Neuronal stem cell (in vitro differentiated cells): ENCODE data around the gene PPM1E.

Experiments used
- DNase-seq: peaks from one replicate; pipeline ENCODE4 v3.0.0-alpha.2; 2013; ENCODE audit warnings: low spot score
- H2AFZ ChIP-seq: one replicate; pipeline ENCODE4 v1.6.1; 2013; ENCODE audit warnings: mild to moderate bottlenecking, low read length, inconsistent platforms
- H2AK5ac ChIP-seq: 2 replicates; pipeline ENCODE4 v1.6.1; 2013; ENCODE audit warnings: low read depth, mild to moderate bottlenecking, inconsistent platforms, low read length, moderate library complexity, mixed read lengths
- H2BK120ac ChIP-seq: 2 replicates; pipeline ENCODE4 v1.6.1; 2013; ENCODE audit warnings: low read depth, mild to moderate bottlenecking, inconsistent platforms, low read length, moderate library complexity, mixed read lengths
- H2BK12ac ChIP-seq: one replicate; pipeline ENCODE4 v1.6.1; 2013; ENCODE audit warnings: low read length, inconsistent platforms
- H2BK15ac ChIP-seq: 2 replicates; pipeline ENCODE4 v1.6.1; 2013; ENCODE audit warnings: mild to moderate bottlenecking, low read length, inconsistent platforms, mixed read lengths
- H2BK5ac ChIP-seq: one replicate; pipeline ENCODE4 v1.6.1; 2013; ENCODE audit warnings: inconsistent platforms, mild to moderate bottlenecking, low read length, moderate library complexity
- H3K14ac ChIP-seq: one replicate; pipeline ENCODE4 v1.6.1; 2013; ENCODE audit warnings: low read length, inconsistent platforms
- H3K18ac ChIP-seq: 2 replicates; pipeline ENCODE4 v1.6.1; 2013; ENCODE audit warnings: low read length, inconsistent platforms
- H3K23ac ChIP-seq: 2 replicates; pipeline ENCODE4 v1.6.1; 2013; ENCODE audit warnings: low read depth, mild to moderate bottlenecking, mixed read lengths, low read length, inconsistent platforms; ENCODE audit not compliant: poor library complexity
- H3K27ac ChIP-seq: replicated peaks from 3 replicates; pipeline ENCODE4 v1.5.1; 2013; ENCODE audit warnings: low read length, inconsistent platforms
- H3K27me3 ChIP-seq, 3 experiments: 2 replicates each; pipeline ENCODE4 v1.6.1; 2013; ENCODE audit warnings: low read length in 3 of 3, mild to moderate bottlenecking in 2 of 3, inconsistent platforms in 1 of 3, low read depth in 1 of 3, mixed read lengths in 1 of 3, moderate library complexity in 1 of 3; ENCODE audit not compliant: control insufficient read depth in 3 of 3, insufficient read depth in 3 of 3
- H3K36me3 ChIP-seq, 2 donors: replicated peaks in 1 of 2; 2 replicates each; pipeline ENCODE4 v1.6.1; 2013; ENCODE audit warnings: low read length in 2 of 2; ENCODE audit not compliant: control insufficient read depth in 2 of 2, insufficient read depth in 2 of 2
- H3K4ac ChIP-seq: 2 replicates; pipeline ENCODE4 v1.6.1; 2013; ENCODE audit warnings: inconsistent platforms, mild to moderate bottlenecking, low read length, moderate library complexity
- H3K4me1 ChIP-seq, 2 donors: 1 replicate in 1 of 2; 2 replicates in 1 of 2; pipeline ENCODE4 v1.6.1; 2013; ENCODE audit warnings: low read length in 2 of 2, low read depth in 1 of 2; ENCODE audit not compliant: control insufficient read depth in 2 of 2, insufficient read depth in 1 of 2
- H3K4me2 ChIP-seq: one replicate; pipeline ENCODE4 v1.6.1; 2013; ENCODE audit warnings: mild to moderate bottlenecking, low read length, inconsistent platforms; ENCODE audit not compliant: insufficient read depth, poor library complexity, severe bottlenecking
- H3K4me3 ChIP-seq, 2 donors: 2 replicates each; pipeline ENCODE4 v1.5.1; 2013; ENCODE audit warnings: low read length in 2 of 2, mild to moderate bottlenecking in 2 of 2, inconsistent platforms in 1 of 2, moderate library complexity in 1 of 2
- H3K79me1 ChIP-seq: one replicate; pipeline ENCODE4 v1.6.1; 2013; ENCODE audit warnings: low read depth, mild to moderate bottlenecking, inconsistent platforms, low read length, moderate library complexity
- H3K9ac ChIP-seq: one replicate; pipeline ENCODE4 v1.6.1; 2013; ENCODE audit warnings: mild to moderate bottlenecking, low read depth, low read length, inconsistent platforms; ENCODE audit not compliant: poor library complexity
- H3K9me3 ChIP-seq, 2 donors: replicated peaks in 1 of 2; 2 replicates each; pipeline versions ENCODE3 to v1.6.1; 2013; ENCODE audit warnings: low read length in 2 of 2, mild to moderate bottlenecking in 2 of 2, inconsistent platforms in 1 of 2, low read depth in 1 of 2, mixed read lengths in 1 of 2, moderate library complexity in 1 of 2; ENCODE audit not compliant: control insufficient read depth in 2 of 2, insufficient read depth in 1 of 2
- H4K8ac ChIP-seq: one replicate; pipeline ENCODE4 v1.6.1; 2013; ENCODE audit warnings: low read depth, mild to moderate bottlenecking, inconsistent platforms, low read length, moderate library complexity
- H4K91ac ChIP-seq: one replicate; pipeline ENCODE4 v1.6.1; 2013; ENCODE audit warnings: low read length, low read depth, mild to moderate bottlenecking, inconsistent platforms; ENCODE audit not compliant: poor library complexity
- WGBS, 2 donors: extraction: QIAGEN DNeasy Blood & Tissue Kit; methylation state at CpG; one replicate each; pipeline ENCODE4 v1.1.7; 2013; ENCODE audit warnings: missing lambda C conversion rate in 2 of 2, mixed read lengths in 1 of 2; ENCODE audit not compliant: insufficient read length in 2 of 2, insufficient replicate concordance in 1 of 2; ENCODE audit errors: extremely low coverage in 2 of 2; 5-methylcytosine and 5-hydroxymethylcytosine counted together

The PPM1E gene

GRCh38 chr17:58808609-58809563 is 53.2 kb downstream of the PPM1E start:
- Histone ChIP-seq H3K27me3 (no peaks in the 10 kb centered on the region), H2BK120ac (no peak overlapping the region), H2BK12ac (no peak overlapping the region), H3K4me3 (no peak overlapping the region), H3K23ac (no peak overlapping the region), H3K27ac (no peak overlapping the region), H4K8ac (no peak overlapping the region), H3K4me2 (no peak overlapping the region), H3K4ac (no peak overlapping the region), H3K36me3 (no peaks in the 10 kb centered on the region), H3K18ac (no peak overlapping the region), H2BK5ac (no peak overlapping the region), H4K91ac (no peak overlapping the region), H3K9me3 (no peaks in the 10 kb centered on the region), H3K14ac (no peak overlapping the region), H3K4me1 (no peaks in the 10 kb centered on the region), H3K79me1 (no peaks in the 10 kb centered on the region), H2BK15ac (no peak overlapping the region), H2AFZ (no peak overlapping the region), H3K9ac (no peak overlapping the region), H2AK5ac (no peak overlapping the region)
- DNase-seq: no peak
- WGBS, 2 donors: no CpG with 5 or more reads among the region's 5 CpGs

GRCh38 chr17:58809564-58809936 is 53.9 kb downstream of the PPM1E start:
- Histone ChIP-seq H3K14ac (no peak overlapping the region), H3K36me3 (no peaks in the 10 kb centered on the region), H3K4ac (no peak overlapping the region), H4K8ac (no peak overlapping the region), H3K9me3 (no peaks in the 10 kb centered on the region), H3K79me1 (no peaks in the 10 kb centered on the region), H3K9ac (no peak overlapping the region), H2BK5ac (no peak overlapping the region), H2BK12ac (no peak overlapping the region), H3K18ac (no peak overlapping the region), H2BK15ac (no peak overlapping the region), H3K27me3 (no peaks in the 10 kb centered on the region), H3K4me2 (no peak overlapping the region), H3K27ac (no peak overlapping the region), H2BK120ac (no peak overlapping the region), H3K23ac (no peak overlapping the region), H2AFZ (no peak overlapping the region), H3K4me3 (no peak overlapping the region), H3K4me1 (no peaks in the 10 kb centered on the region), H2AK5ac (no peak overlapping the region), H4K91ac (no peak overlapping the region)
- WGBS, 2 donors: no CpG with 5 or more reads among the region's 1 CpG
- no peak for DNase-seq

- Histone ChIP-seq H3K79me1 (no peaks in the 10 kb centered on the region), H3K36me3 (no peaks in the 10 kb centered on the region), H2BK120ac (no peak overlapping the region), H2BK12ac (no peak overlapping the region), H3K18ac (no peak overlapping the region), H3K23ac (no peak overlapping the region), H3K27ac (no peak overlapping the region), H3K4me3 (no peak overlapping the region), H3K14ac (no peak overlapping the region), H2BK15ac (no peak overlapping the region), H3K4me1 (no peaks in the 10 kb centered on the region), H3K9me3 (no peaks in the 10 kb centered on the region), H2BK5ac (no peak overlapping the region), H4K8ac (no peak overlapping the region), H3K9ac (no peak overlapping the region), H3K27me3 (no peaks in the 10 kb centered on the region), H2AK5ac (no peak overlapping the region), H3K4ac (no peak overlapping the region), H3K4me2 (no peak overlapping the region), H2AFZ (no peak overlapping the region), H4K91ac (no peak overlapping the region)
- no CpG with 5 or more reads among the region's 3 CpGs for WGBS, 2 donors
- DNase-seq: no peak
Observed at GRCh38 chr17:58811290-58811689, 55.6 kb downstream of the PPM1E start.

GRCh38 chr17:58813712-58814111 is 58.1 kb downstream of the PPM1E start:
- H2AK5ac ChIP-seq: no peak overlapping the region
- no peak overlapping the region for H3K4me3 ChIP-seq
- no peak overlapping the region for H4K91ac ChIP-seq
- no peak overlapping the region for H2BK12ac ChIP-seq
- no peaks in the 10 kb centered on the region for H3K36me3 ChIP-seq
- no peaks in the 10 kb centered on the region for H3K4me1 ChIP-seq
- H3K27ac ChIP-seq: no peak overlapping the region
- H3K9me3 ChIP-seq: no peaks in the 10 kb centered on the region
- H2BK5ac ChIP-seq: no peak overlapping the region
- H2BK120ac ChIP-seq: no peak overlapping the region
- no peak overlapping the region for H3K4me2 ChIP-seq
- H2AFZ ChIP-seq: no peak overlapping the region
- no peaks in the 10 kb centered on the region for H3K79me1 ChIP-seq
- no peak overlapping the region for H3K9ac ChIP-seq
- no peak for DNase-seq
- H3K27me3 ChIP-seq: no peaks in the 10 kb centered on the region
- no peak overlapping the region for H3K18ac ChIP-seq
- no peak overlapping the region for H3K23ac ChIP-seq
- no peak overlapping the region for H3K4ac ChIP-seq
- no peak overlapping the region for H3K14ac ChIP-seq
- H4K8ac ChIP-seq: no peak overlapping the region
- H2BK15ac ChIP-seq: no peak overlapping the region
